Measurements from ENCODE around the gene AKT3. TPM values are rescaled to one million over a fixed set of nuclear protein-coding genes. Genes with fewer than 3 reads are reported as not detected.

AKT3 gene
- total RNA-seq, 4 donors from 2014 or later: 51.7 to 84.1 (median 71.1) TPM

DNA sequence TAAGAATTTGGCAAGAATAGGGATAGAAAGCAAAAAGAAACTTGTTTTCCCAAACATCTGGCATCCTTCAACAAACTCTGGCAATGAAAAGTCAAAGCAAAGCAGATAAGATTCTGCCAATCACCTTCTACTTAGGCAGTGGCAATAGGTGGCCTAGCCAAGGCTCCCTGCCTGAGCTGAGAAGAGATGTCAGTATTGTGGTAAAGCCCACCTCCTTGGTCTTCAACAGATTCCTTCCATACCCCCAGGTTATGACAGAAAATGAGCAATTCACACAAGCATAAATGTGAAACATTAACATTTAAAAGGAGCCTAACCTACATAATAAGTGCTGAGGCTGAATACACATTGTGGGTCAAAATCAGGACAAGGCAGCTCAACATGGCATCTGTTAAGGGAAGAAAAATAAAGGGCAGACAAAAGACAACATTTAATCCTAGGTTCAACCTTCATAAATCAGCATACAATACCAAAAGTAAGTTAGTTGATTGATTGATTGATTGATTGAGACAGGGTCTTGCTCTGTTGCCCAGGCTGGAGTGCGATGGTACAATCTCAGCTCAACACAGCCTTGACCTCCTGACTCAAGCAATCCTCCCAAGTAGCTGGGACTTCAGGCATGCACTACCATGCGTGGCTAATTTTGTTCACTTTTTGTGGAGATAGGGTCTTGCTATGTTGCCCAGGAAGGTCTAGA, 123.1 kb downstream of the AKT3 start:
- Histone ChIP-seq H3K9me3 (no peaks in the 10 kb centered on the region), H3K27ac (no peak overlapping the region), H3K4me1 (peaks cover 5 to 9% of the 10 kb centered on the region in 2 donors), H3K27me3 (no peaks in the 10 kb centered on the region), H3K4me3 (replicated peaks in 1 of 3) (no peak overlapping the region), H3K36me3 (no peaks in the 10 kb centered on the region)
- intact Hi-C loops (cut with DNase I): no loop called here
- TF ChIP-seq, protein P1, sequence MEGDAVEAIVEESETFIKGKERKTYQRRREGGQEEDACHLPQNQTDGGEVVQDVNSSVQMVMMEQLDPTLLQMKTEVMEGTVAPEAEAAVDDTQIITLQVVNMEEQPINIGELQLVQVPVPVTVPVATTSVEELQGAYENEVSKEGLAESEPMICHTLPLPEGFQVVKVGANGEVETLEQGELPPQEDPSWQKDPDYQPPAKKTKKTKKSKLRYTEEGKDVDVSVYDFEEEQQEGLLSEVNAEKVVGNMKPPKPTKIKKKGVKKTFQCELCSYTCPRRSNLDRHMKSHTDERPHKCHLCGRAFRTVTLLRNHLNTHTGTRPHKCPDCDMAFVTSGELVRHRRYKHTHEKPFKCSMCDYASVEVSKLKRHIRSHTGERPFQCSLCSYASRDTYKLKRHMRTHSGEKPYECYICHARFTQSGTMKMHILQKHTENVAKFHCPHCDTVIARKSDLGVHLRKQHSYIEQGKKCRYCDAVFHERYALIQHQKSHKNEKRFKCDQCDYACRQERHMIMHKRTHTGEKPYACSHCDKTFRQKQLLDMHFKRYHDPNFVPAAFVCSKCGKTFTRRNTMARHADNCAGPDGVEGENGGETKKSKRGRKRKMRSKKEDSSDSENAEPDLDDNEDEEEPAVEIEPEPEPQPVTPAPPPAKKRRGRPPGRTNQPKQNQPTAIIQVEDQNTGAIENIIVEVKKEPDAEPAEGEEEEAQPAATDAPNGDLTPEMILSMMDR (IDR thresholded peaks at IDR 0.05): no peak
- TF ChIP-seq POLR2A (IDR thresholded peaks at IDR 0.05): no peak
- 88 to 95% methylated on average over 2 of the region's 2 CpGs for WGBS, 2 donors
- DNase-seq: no peak

- Histone ChIP-seq H3K27me3 (no peaks in the 10 kb centered on the region), H3K36me3 (no peaks in the 10 kb centered on the region), H3K4me3 (replicated peaks in 1 of 3) (no peak overlapping the region), H3K9me3 (no peaks in the 10 kb centered on the region), H3K27ac (no peak overlapping the region), H3K4me1 (peaks cover 0 to 9% of the 10 kb centered on the region in 2 donors)
- no peak for DNase-seq
- WGBS, 2 donors: 96% methylated on average over 3 of the region's 3 CpGs
- intact Hi-C loops (cut with DNase I): no loop called here
- TF ChIP-seq, protein P1 (IDR thresholded peaks at IDR 0.05): no peak
Measured at GRCh38 chr1:243725846-243726245, 124.2 kb downstream of the AKT3 start.

DNA sequence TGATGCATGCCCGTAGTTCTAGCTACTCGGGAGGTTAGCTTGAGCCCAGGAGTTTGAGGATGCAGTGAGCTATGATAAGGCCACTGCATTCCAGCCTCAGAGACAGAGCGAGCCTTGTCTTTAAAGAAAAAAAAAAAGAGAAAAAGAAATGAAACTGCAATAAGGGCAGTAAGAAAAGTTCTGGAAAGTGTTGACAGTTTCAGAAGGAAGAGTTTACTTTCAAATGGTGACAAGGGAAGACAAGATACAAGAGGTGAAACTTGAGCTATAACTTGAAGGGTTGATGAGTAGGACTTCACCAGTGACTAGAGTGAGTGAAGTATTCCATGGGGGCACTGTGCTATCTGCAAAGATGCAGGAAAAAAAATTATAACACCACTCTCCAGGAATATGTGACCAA, 125.0 kb downstream of the AKT3 start:
- no peaks in the 10 kb centered on the region for H3K9me3 ChIP-seq
- no peak for DNase-seq
- H3K27ac ChIP-seq: no peak overlapping the region
- TF ChIP-seq, protein P1 (IDR thresholded peaks at IDR 0.05): no peak
- no peak for TF ChIP-seq POLR2A (IDR thresholded peaks at IDR 0.05)
- intact Hi-C loops (cut with DNase I): no loop called here
- WGBS, 2 donors: 88 to 96% methylated on average over 3 of the region's 3 CpGs
- H3K4me1 ChIP-seq: peaks cover 0 to 6% of the 10 kb centered on the region in 2 donors
- no peaks in the 10 kb centered on the region for H3K36me3 ChIP-seq
- no peaks in the 10 kb centered on the region for H3K27me3 ChIP-seq
- H3K4me3 ChIP-seq (replicated peaks in 1 of 3): no peak overlapping the region

- no peaks in the 10 kb centered on the region for H3K27me3 ChIP-seq
- no peaks in the 10 kb centered on the region for H3K9me3 ChIP-seq
- no peak for TF ChIP-seq POLR2A (IDR thresholded peaks at IDR 0.05)
- TF ChIP-seq, protein P1 (IDR thresholded peaks at IDR 0.05): no peak
- no peak overlapping the region for H3K4me3 ChIP-seq (replicated peaks in 1 of 3)
- DNase-seq: no peak
- no peaks in the 10 kb centered on the region for H3K36me3 ChIP-seq
- intact Hi-C loops (cut with DNase I): no loop called here
- no peak overlapping the region for H3K27ac ChIP-seq
- peaks cover 0 to 6% of the 10 kb centered on the region in 2 donors for H3K4me1 ChIP-seq
- WGBS, 2 donors: 75 to 77% methylated on average over 3 of the region's 3 CpGs
Measured at GRCh38 chr1:243723458-243724043, 126.5 kb downstream of the AKT3 start.

DNA sequence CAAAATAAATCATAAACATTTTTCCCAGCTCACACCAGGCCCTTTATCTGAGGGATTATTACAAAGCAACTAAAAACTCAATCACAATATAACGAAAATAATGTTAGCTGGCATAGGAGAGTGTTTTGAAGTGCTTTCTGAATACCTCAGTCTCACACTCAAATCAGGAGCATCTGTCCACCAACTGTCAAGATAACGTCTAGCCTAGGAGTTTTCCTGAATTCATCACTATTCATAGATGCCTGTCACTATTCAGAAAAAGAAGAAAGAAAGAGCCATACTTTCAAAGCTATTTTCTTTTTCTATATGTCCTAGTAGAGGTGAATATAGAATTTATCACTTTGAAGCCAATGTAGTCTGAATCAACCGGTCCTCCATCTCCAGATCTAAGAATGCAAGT, 127.0 kb downstream of the AKT3 start:
- WGBS, 2 donors: 94 to 95% methylated on average over 3 of the region's 3 CpGs
- no peaks in the 10 kb centered on the region for H3K27me3 ChIP-seq
- TF ChIP-seq, protein P1 (IDR thresholded peaks at IDR 0.05): no peak
- TF ChIP-seq POLR2A (IDR thresholded peaks at IDR 0.05): no peak
- H3K36me3 ChIP-seq: no peaks in the 10 kb centered on the region
- no peak overlapping the region for H3K4me3 ChIP-seq (replicated peaks in 1 of 3)
- no peaks in the 10 kb centered on the region for H3K9me3 ChIP-seq
- no peak for DNase-seq
- H3K4me1 ChIP-seq: peaks cover 0 to 6% of the 10 kb centered on the region in 2 donors
- intact Hi-C loops (cut with DNase I): no loop called here
- no peak overlapping the region for H3K27ac ChIP-seq

Data from thyroid gland (tissue), 4 donors.